H9 (cell line): ENCODE results near the gene TDRD1. TPM values are rescaled to one million over a fixed set of nuclear protein-coding genes. Genes with fewer than 3 reads are reported as not detected.

ENCODE experiments used
- DNase-seq: peaks from one replicate; pipeline ENCODE4 v3.0.0-alpha.2; 2017
- H2AFZ ChIP-seq: one replicate; pipeline ENCODE4 v1.6.1; 2013; ENCODE audit warnings: mild to moderate bottlenecking, low read length, control low read depth, moderate library complexity
- H2AK5ac ChIP-seq: 2 replicates; pipeline ENCODE4 v1.6.1; 2013; ENCODE audit warnings: low read length, control low read depth, mixed read lengths; ENCODE audit not compliant: insufficient read length
- H2BK120ac ChIP-seq: one replicate; pipeline ENCODE4 v1.6.1; 2013; ENCODE audit warnings: low read depth, mild to moderate bottlenecking, low read length, control low read depth, inconsistent platforms; ENCODE audit not compliant: poor library complexity, severe bottlenecking
- H2BK12ac ChIP-seq: 2 replicates; pipeline ENCODE4 v1.6.1; 2013; ENCODE audit warnings: low read length, control low read depth, mixed read lengths, low read depth; ENCODE audit not compliant: insufficient read length
- H2BK15ac ChIP-seq: 2 replicates; pipeline ENCODE4 v1.6.1; 2013; ENCODE audit warnings: low read depth, low read length, control low read depth
- H2BK20ac ChIP-seq: one replicate; pipeline ENCODE4 v1.6.1; 2013; ENCODE audit warnings: low read depth, mild to moderate bottlenecking, low read length, control low read depth, inconsistent platforms; ENCODE audit not compliant: poor library complexity, severe bottlenecking
- H2BK5ac ChIP-seq: 2 replicates; pipeline ENCODE4 v1.6.1; 2013; ENCODE audit warnings: low read length, control low read depth, mixed read lengths; ENCODE audit not compliant: insufficient read length
- H3K14ac ChIP-seq: 2 replicates; pipeline ENCODE4 v1.6.1; 2013; ENCODE audit warnings: low read length, control low read depth; ENCODE audit not compliant: insufficient read depth
- H3K18ac ChIP-seq: 2 replicates; pipeline ENCODE4 v1.6.1; 2013; ENCODE audit warnings: low read depth, mild to moderate bottlenecking, mixed read lengths, low read length, control low read depth; ENCODE audit not compliant: insufficient read length
- H3K23ac ChIP-seq: 2 replicates; pipeline ENCODE4 v1.6.1; 2013; ENCODE audit warnings: low read length, control low read depth, mixed read lengths, low read depth; ENCODE audit not compliant: insufficient read length
- H3K23me2 ChIP-seq: 2 replicates; pipeline ENCODE4 v1.6.1; 2013; ENCODE audit warnings: low read depth, mild to moderate bottlenecking, mixed read lengths, low read length, control low read depth; ENCODE audit not compliant: insufficient read length, poor library complexity, severe bottlenecking
- H3K27ac ChIP-seq: 2 replicates; pipeline ENCODE4 v1.5.1; 2013; ENCODE audit warnings: low read length, control low read depth, mixed read lengths, low read depth; ENCODE audit not compliant: insufficient read length
- H3K27me3 ChIP-seq: 2 replicates; pipeline ENCODE4 v1.6.1; 2013; ENCODE audit warnings: low read length, control low read depth, inconsistent platforms; ENCODE audit not compliant: insufficient read depth
- H3K4ac ChIP-seq: 2 replicates; pipeline ENCODE4 v1.6.1; 2013; ENCODE audit warnings: low read depth, mild to moderate bottlenecking, control low read depth, inconsistent platforms, low read length, moderate library complexity
- H3K4me1 ChIP-seq: 2 replicates; pipeline ENCODE4 v1.6.1; 2013; ENCODE audit warnings: low read length, control low read depth, inconsistent platforms; ENCODE audit not compliant: insufficient read depth
- H3K4me2 ChIP-seq: 2 replicates; pipeline ENCODE4 v1.6.1; 2013; ENCODE audit warnings: low read length, control low read depth, mixed read lengths; ENCODE audit not compliant: insufficient read length, insufficient read depth
- H3K56ac ChIP-seq: 2 replicates; pipeline ENCODE4 v1.6.1; 2013; ENCODE audit warnings: low read depth, mild to moderate bottlenecking, mixed read lengths, low read length, control low read depth; ENCODE audit not compliant: insufficient read length
- H3K79me1 ChIP-seq: 2 replicates; pipeline ENCODE4 v1.6.1; 2013; ENCODE audit warnings: low read depth, mild to moderate bottlenecking, moderate library complexity, low read length, control low read depth, inconsistent platforms; ENCODE audit not compliant: insufficient read depth, poor library complexity, severe bottlenecking
- H3K79me2 ChIP-seq: 2 replicates; pipeline ENCODE4 v1.6.1; 2013; ENCODE audit warnings: low read length, control low read depth, inconsistent platforms; ENCODE audit not compliant: insufficient read depth
- H3K9ac ChIP-seq: 2 replicates; pipeline ENCODE4 v1.6.1; 2013; ENCODE audit warnings: low read length, control low read depth, mixed read lengths; ENCODE audit not compliant: insufficient read length; ENCODE audit errors: extremely low read depth
- H3K9me3 ChIP-seq: one replicate; pipeline ENCODE4 v1.6.1; 2013; ENCODE audit warnings: low read depth, low read length, inconsistent platforms; ENCODE audit not compliant: control insufficient read depth
- H3T11ph ChIP-seq: one replicate; pipeline ENCODE4 v1.6.1; 2013; ENCODE audit warnings: mild to moderate bottlenecking, low read length, control low read depth, inconsistent platforms
- H4K20me1 ChIP-seq: one replicate; pipeline ENCODE4 v1.6.1; 2013; ENCODE audit not compliant: control insufficient read depth, insufficient read length, insufficient read depth
- H4K5ac ChIP-seq: 2 replicates; pipeline ENCODE4 v1.6.1; 2013; ENCODE audit warnings: low read depth, mild to moderate bottlenecking, mixed read lengths, low read length, control low read depth; ENCODE audit not compliant: insufficient read length
- H4K8ac ChIP-seq: replicated peaks from 2 replicates; pipeline ENCODE4 v1.6.1; 2013; ENCODE audit warnings: low read length, control low read depth, mixed read lengths, low read depth; ENCODE audit not compliant: insufficient read length
- H4K91ac ChIP-seq: 2 replicates; pipeline ENCODE4 v1.6.1; 2013; ENCODE audit warnings: low read depth, mild to moderate bottlenecking, moderate library complexity, mixed read lengths, low read length, control low read depth; ENCODE audit not compliant: insufficient read length
- H3K27ac Mint-ChIP-seq, 3 experiments: 2 replicates in 2 of 3; 3 replicates in 1 of 3; pipeline ENCODE4 v1.8.0; 2020 to 2021; ENCODE audit warnings: mixed read lengths in 3 of 3, mild to moderate bottlenecking in 1 of 3, moderate library complexity in 1 of 3
- H3K27me3 Mint-ChIP-seq: 2 replicates; pipeline ENCODE4 v1.8.0; 2021; ENCODE audit warnings: low read depth, mild to moderate bottlenecking, moderate library complexity, mixed read lengths
- H3K36me3 Mint-ChIP-seq, 3 experiments: 2 replicates in 2 of 3; 3 replicates in 1 of 3; pipeline ENCODE4 v1.8.0; 2020 to 2021; ENCODE audit warnings: low read depth in 3 of 3, mixed read lengths in 3 of 3; ENCODE audit not compliant: insufficient read depth in 1 of 3
- H3K4me1 Mint-ChIP-seq, 2 experiments: 2 replicates each; pipeline ENCODE4 v1.8.0; 2020; ENCODE audit warnings: mixed read lengths in 2 of 2
- H3K4me3 Mint-ChIP-seq, 2 experiments: 2 replicates in 1 of 2; 3 replicates in 1 of 2; pipeline ENCODE4 v1.8.0; 2020 to 2021; ENCODE audit warnings: mild to moderate bottlenecking in 2 of 2, mixed read lengths in 2 of 2, moderate library complexity in 1 of 2
- H3K9me3 Mint-ChIP-seq, 2 experiments: 2 replicates in 1 of 2; 3 replicates in 1 of 2; pipeline ENCODE4 v1.8.0; 2020; ENCODE audit warnings: mild to moderate bottlenecking in 2 of 2, mixed read lengths in 2 of 2, moderate library complexity in 1 of 2
- WGBS: extraction: QIAGEN DNeasy Blood & Tissue Kit; methylation state at CpG from one replicate; pipeline ENCODE4 v1.1.7; 2013; ENCODE audit warnings: missing lambda C conversion rate, low lambda C conversion rate, mixed read lengths; ENCODE audit not compliant: insufficient read length; ENCODE audit errors: extremely low coverage; 5-methylcytosine and 5-hydroxymethylcytosine counted together
- total RNA-seq: library from RNA; stranded (reverse); gene quantifications from 2 replicates; pipeline ENCODE4 v1.2.1, GENCODE V29; 2021
- TF ChIP-seq, protein P1 (sequence below): fragments of 200-600 bp; sonication (generic); conservative IDR thresholded peaks from 3 replicates; pipeline ENCODE4 v1.8.0; 2021; ENCODE audit warnings: antibody characterized with exemption, mild to moderate bottlenecking

The TDRD1 gene
- total RNA-seq, 1 experiment from 2014 or later, result 0.15 TPM

DNA sequence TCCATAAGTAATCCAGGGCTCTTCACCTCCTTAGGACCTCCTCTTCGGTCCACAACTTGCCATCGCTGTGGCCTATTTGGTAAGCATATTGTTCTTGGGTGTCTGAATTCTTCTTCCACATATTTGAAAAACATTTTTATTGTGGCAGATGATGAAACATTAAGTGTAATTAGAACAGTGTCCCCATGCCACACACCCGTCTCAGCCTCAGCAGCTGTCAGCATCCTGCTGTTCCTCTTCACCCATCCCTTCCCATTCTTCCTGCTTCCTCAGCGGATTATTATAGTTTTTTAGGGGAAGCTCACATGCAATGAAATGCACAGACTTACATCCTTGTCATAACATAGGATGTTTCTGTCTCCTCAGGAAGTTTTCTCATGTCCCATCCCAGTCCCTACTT lies 20.1 kb downstream of the TDRD1 start:
- H3K79me2 ChIP-seq, result no peaks in the 10 kb centered on the region
- H4K20me1 ChIP-seq, result no peaks in the 10 kb centered on the region
- no peaks in the 10 kb centered on the region for H3K27me3 ChIP-seq
- H3K23ac ChIP-seq, result no peak overlapping the region
- no CpG with 5 or more reads among the region's 4 CpGs for WGBS
- H3T11ph ChIP-seq, result no peak overlapping the region
- H3K56ac ChIP-seq, result no peak overlapping the region
- no peak for DNase-seq
- no peak overlapping the region for H3K18ac ChIP-seq
- no peak overlapping the region for H2BK20ac ChIP-seq
- no peak overlapping the region for H2BK5ac ChIP-seq
- H4K8ac ChIP-seq, result no peak overlapping the region
- Mint-ChIP-seq H3K27ac (no peak overlapping the region), H3K4me3 (no peak overlapping the region), H3K36me3 (no peaks in the 10 kb centered on the region), H3K9me3 (no peaks in the 10 kb centered on the region), H3K27me3 (no peaks in the 10 kb centered on the region), H3K4me1 (no peaks in the 10 kb centered on the region)
- H3K14ac ChIP-seq, result no peak overlapping the region
- no peaks in the 10 kb centered on the region for H3K9me3 ChIP-seq
- no peak overlapping the region for H2BK15ac ChIP-seq
- no peak overlapping the region for H3K4ac ChIP-seq
- H3K4me2 ChIP-seq, result no peak overlapping the region
- no peak overlapping the region for H4K91ac ChIP-seq
- H3K23me2 ChIP-seq, result no peaks in the 10 kb centered on the region
- TF ChIP-seq, protein P1, sequence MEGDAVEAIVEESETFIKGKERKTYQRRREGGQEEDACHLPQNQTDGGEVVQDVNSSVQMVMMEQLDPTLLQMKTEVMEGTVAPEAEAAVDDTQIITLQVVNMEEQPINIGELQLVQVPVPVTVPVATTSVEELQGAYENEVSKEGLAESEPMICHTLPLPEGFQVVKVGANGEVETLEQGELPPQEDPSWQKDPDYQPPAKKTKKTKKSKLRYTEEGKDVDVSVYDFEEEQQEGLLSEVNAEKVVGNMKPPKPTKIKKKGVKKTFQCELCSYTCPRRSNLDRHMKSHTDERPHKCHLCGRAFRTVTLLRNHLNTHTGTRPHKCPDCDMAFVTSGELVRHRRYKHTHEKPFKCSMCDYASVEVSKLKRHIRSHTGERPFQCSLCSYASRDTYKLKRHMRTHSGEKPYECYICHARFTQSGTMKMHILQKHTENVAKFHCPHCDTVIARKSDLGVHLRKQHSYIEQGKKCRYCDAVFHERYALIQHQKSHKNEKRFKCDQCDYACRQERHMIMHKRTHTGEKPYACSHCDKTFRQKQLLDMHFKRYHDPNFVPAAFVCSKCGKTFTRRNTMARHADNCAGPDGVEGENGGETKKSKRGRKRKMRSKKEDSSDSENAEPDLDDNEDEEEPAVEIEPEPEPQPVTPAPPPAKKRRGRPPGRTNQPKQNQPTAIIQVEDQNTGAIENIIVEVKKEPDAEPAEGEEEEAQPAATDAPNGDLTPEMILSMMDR, result no peak
- no peak overlapping the region for H4K5ac ChIP-seq
- H3K4me1 ChIP-seq, result no peaks in the 10 kb centered on the region
- H2AK5ac ChIP-seq, result no peak overlapping the region
- no peak overlapping the region for H2BK12ac ChIP-seq
- no peak overlapping the region for H2AFZ ChIP-seq
- H3K79me1 ChIP-seq, result no peaks in the 10 kb centered on the region
- no peak overlapping the region for H2BK120ac ChIP-seq
- no peak overlapping the region for H3K27ac ChIP-seq
- no peak overlapping the region for H3K9ac ChIP-seq
